HG03139 (cell line): Measurements from ENCODE around the gene NMNAT3.

ENCODE experiments used
- ATAC-seq: cut with Tn5 transposase; IDR thresholded peaks from one replicate; pipeline ENCODE4 v1.9.1; 2021; ENCODE audit not compliant: unreplicated experiment

Gene NMNAT3

DNA sequence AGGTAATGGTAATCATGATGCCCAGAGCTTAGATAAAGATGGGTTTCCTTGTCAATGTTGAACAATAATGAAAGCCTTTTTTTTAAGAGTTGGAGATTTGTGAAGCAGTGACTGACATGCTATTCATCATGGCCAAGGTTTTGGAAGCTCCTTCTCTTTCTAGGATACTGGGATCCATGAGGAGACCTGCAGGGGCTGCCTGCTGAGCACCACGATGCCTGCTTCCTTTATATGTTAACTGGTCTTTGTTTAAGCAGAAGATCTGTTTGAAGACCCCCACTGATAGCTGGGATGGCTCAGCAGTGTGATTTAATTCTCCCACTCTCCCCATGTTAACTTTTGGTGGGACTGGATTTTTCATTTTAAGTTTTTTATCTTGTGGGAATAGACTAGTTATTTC lies 154.1 kb downstream of the NMNAT3 start:
- no peak for ATAC-seq

DNA sequence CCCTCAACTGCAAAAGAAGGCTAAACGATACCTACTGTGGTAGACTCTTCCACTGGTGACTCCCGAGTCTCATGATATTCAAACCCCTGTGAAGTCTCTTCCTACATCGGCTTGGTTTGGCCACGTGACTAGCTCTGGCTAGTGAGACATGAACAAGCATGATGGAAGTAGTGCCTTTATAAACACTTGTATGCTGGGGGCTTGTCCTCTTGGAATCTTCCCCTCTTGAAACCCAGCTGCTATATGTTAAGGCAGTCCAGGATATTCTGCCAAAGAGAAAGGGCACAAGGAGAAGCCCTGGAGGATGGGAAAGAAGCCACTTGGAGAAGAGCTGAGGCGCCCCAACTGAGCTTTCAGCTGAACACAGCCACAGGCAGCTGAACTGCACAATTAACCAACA lies 154.6 kb downstream of the NMNAT3 start:
- ATAC-seq, result no peak

DNA sequence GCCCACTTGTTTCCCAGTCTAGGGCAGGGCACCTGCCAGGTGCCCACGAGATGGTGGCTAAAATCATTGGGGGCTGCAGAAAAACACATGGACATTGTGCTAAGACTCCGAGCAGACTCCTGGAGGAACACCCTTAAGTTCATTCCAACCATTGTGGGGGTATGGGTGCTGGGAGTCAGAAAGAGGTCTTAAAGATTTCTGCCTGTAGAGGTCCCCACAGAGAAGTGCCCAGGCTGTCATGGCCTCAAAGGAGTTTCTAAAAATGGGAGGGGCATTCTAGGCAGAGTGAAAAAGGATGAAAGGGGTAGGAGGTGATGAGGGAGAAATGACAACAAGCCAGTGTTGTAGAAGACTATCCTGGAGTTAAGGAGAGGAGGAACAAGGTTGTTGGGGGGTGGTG lies 155.4 kb downstream of the NMNAT3 start:
- no peak for ATAC-seq

DNA sequence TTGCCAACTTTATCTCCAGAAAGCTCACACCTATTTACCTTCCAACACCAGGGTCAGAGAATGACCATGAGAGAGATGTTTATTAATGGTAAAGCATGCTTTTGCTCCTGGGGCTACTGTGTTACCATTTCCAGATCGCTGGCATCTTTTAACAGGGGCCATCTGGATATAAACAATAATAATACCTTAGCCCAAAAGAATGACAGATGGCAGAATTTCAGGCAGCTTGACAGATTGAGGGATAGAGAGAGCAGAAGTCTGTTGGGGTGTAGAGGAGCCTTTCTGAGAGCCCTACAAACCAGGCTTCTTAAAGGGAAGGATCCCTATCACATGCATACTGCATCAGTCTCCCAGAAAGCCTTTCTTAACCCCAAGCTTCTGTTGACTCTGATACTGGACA lies 156.0 kb downstream of the NMNAT3 start:
- ATAC-seq, result no peak

DNA sequence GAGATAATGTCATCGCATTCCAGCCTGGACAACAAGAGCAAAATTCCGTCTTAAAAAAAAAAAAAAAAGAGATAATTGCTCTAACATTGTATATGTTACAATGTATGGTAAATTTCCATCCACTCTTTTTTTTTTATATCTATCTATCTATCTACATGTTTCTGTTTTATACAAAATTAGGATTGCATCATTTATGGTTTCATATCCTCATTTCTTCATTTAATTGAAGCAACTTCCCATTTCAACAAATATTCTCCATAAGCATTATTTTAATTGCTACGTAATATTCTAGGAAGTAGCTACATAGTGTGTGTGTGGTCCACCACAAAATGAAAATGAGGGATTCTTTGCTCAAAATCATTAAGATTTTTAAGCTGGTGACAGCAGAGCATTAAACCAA lies 156.6 kb downstream of the NMNAT3 start:
- no peak for ATAC-seq

DNA sequence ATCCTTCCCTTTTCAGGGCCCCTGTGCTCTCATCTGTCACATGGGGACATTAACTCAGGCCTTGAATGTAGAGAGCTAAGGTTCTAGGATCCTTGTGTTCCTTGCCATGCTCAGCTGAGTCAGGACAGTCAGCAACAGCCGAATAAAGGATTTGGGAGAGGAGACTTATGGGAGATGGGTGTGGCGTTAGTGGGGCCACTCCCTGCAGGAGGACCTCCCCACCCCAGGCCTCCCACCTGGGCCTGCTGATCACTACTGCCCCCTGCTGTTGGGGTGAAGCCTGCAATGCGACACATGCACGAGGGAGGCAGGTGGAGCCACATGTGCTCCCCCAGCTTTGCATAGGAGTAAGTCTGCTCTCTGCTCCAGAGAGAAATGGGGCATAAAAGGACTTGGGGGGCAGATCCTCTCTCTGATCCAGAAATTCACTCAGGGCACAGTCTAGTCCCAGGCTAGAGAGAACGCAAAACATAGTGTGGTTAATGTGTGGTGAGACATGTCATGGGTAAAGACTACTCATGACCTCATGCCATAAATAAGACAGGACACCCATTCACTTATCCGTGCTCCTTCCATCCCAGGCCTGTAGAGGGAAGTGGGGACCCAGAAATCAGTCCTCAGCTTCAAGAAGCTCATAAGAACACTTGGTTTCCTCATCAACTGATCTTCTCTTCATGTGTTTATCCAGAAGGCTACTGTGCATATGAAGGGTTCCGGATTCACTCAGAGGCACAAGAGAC lies 157.6 kb downstream of the NMNAT3 start:
- no peak for ATAC-seq

DNA sequence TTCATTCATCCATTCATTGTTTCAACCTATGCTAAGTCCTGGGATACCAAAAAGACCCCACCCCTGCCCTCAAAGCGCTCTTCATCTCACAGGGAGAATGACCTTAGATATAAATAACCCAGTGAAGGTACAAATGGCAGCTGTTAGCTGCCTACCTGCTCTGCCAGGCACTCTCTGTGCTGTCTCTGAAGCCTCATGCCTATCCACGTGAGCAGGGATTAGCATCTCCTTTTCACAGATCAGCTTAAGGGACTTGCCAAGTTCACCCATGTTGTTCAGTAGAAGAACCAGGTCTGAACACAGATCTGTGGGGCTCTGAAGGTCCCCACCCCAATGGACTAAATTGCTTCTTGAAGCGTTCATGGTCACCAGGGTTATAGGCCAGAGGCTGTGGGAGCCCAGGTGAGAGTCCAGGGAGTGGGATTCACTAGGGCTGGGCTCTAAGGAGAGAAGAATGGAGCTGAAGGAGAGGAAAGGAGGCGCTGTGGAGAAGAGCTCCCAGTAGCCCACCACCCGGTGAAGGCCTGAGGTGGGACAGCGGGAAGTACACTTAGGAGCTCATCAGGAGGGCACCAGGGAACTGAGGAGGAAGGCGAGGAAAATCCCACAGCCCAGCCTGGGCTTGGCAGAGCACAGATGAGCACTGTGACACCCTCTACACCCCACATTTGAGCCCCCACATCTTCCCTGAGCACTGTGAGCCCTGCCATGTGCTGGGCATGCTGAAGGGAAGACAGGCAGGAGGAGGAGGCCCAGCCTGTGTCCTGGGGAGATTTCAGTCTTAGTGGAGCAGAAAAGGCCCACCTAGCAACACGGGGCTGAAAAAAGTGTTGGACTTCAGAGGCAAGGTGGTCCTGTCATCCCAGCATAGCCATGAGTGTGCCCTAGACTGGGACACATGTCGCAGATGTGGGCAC lies 158.6 kb downstream of the NMNAT3 start:
- ATAC-seq, result no peak

DNA sequence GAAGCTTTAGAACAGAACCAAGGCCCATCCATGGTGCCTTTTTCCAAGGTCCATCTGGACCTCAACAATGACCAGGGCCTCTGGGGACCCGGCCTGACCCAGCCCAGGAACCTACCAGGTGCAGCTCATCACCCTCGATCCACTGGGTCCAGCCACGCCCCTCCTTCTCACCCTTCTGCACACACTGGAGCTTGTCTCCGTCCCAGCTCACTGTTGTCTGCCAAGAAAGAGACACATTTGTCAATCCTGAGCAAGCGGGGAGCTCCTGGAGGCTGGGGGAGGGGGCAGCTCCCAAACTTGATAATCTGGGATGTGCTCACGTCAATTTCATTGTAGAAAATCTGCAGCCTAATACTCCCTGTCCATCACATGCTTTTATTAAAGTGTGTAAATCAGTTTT lies 159.5 kb downstream of the NMNAT3 start:
- no peak for ATAC-seq

DNA sequence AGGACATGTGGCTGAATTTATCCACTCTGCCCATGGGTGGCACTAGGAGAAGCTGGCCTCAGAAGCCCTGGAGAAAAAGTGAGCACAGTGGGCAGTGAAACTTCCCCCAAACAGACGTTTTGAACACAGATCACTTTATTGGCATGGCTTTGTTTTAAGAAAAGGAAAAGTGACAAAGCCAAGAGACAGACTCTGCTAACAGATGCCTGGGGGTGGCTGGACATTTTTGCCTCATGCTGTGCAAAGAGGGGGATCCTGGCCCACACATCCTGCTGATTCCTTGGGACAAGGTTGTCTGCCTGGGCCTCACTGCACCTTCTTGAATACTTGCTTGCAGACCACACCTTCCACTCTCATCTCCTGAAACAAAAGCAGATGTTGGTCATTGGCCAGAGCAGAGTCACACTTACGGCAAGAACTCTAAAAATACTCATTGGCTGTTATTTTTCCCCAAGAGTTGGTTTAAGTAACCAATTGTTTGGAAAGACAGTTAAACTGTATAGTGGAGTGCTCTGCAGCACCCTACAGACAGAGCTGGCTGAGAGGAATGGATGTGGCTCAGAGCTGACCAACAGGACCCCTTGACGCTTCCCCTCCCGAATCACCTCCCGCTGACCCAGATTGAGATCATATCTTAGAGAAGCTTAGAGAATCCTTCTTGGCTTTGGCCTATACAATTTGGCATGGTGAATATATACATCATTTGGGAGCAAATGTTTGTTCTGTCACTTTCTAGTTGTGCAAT lies 160.3 kb downstream of the NMNAT3 start:
- no peak for ATAC-seq

DNA sequence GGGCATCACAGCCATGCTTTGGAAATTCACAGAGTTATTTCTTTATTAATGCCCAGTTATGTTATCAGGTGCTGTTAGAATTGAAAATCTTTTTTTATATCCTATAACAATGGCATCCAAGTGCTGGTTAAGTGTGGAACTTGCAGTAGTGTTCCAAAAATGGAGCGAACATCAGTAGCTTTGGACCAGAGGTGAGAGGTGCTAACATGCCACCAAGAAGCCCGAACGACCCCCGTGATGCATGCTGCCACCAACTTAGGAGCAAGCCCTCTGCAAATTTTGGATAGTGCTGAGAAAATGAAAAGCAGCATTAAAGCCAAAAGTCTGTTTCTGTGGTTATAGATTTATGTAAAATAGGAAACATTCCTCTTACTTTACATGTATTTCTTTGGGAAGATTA lies 163.0 kb downstream of the NMNAT3 start:
- no peak for ATAC-seq
